ENCODE data around the gene DCUN1D2.

- TF ChIP-seq CTCF (IDR thresholded peaks at IDR 0.05) (no peak), POLR2A (IDR thresholded peaks at IDR 0.05) (no peak), EP300 (IDR thresholded peaks at IDR 0.05) (no peak), POLR2AphosphoS5 (IDR thresholded peaks at IDR 0.05) (no peak)
These were observed 6.7 kb upstream of the DCUN1D2 start for GRCh38 chr13:113497217-113497616.
